GM21619 (cell line): ENCODE measurements around the gene ISX.
"Not testable (repeated sequence)": the region's sequence is repeated elsewhere in the genome, so short reads cannot be mapped to it uniquely, and the experiment has no call there.

ENCODE experiments used
- ATAC-seq: cut with Tn5 transposase; IDR thresholded peaks from one replicate; pipeline ENCODE4 v1.9.1; 2021; ENCODE audit not compliant: unreplicated experiment

Gene ISX

GRCh38 chr22:35065796-35066218 lies at the start of gene ISX:
Gene ISX, plus strand, starts transcription at chr22:35066158. Its CDS starts 930 bp downstream, at chr22:35067088.
- ATAC-seq: no peak

- ATAC-seq: no peak
Observed at GRCh38 chr22:35016909-35017308, 49.0 kb upstream of the ISX start.

GRCh38 chr22:35018995-35019394 lies 47.0 kb upstream of the ISX start:
- ATAC-seq: no peak

- no peak for ATAC-seq
Observed at GRCh38 chr22:35020517-35020916, 45.4 kb upstream of the ISX start.

- no peak for ATAC-seq
Observed at GRCh38 chr22:35021161-35021560, 44.8 kb upstream of the ISX start.

GRCh38 chr22:35022291-35022690 lies 43.7 kb upstream of the ISX start:
- ATAC-seq: no peak

- no peak for ATAC-seq
Observed at GRCh38 chr22:35023692-35024363, 42.1 kb upstream of the ISX start.

- ATAC-seq: no peak
Observed at GRCh38 chr22:35024364-35024692, 41.6 kb upstream of the ISX start.

GRCh38 chr22:35030112-35030511 lies 35.8 kb upstream of the ISX start:
- not testable (repeated sequence) for ATAC-seq

- no peak for ATAC-seq
Observed at GRCh38 chr22:35032571-35032970, 33.4 kb upstream of the ISX start.

GRCh38 chr22:35033635-35034296 lies 32.2 kb upstream of the ISX start:
- ATAC-seq: no peak

- no peak for ATAC-seq
Observed at GRCh38 chr22:35034963-35035362, 31.0 kb upstream of the ISX start.

- no peak for ATAC-seq
Observed at GRCh38 chr22:35037089-35037488, 28.9 kb upstream of the ISX start.

GRCh38 chr22:35039625-35040024 lies 26.3 kb upstream of the ISX start:
- ATAC-seq: no peak

GRCh38 chr22:35043252-35043933 lies 22.6 kb upstream of the ISX start:
- no peak for ATAC-seq

GRCh38 chr22:35043934-35044319 lies 22.0 kb upstream of the ISX start:
- ATAC-seq: no peak

- no peak for ATAC-seq
Observed at GRCh38 chr22:35044607-35045390, 21.2 kb upstream of the ISX start.

GRCh38 chr22:35045451-35045850 lies 20.5 kb upstream of the ISX start:
- no peak for ATAC-seq

GRCh38 chr22:35046744-35047462 lies 19.1 kb upstream of the ISX start:
- ATAC-seq: no peak

GRCh38 chr22:35050038-35050437 lies 15.9 kb upstream of the ISX start:
- not testable (repeated sequence) for ATAC-seq

- ATAC-seq: no peak
Observed at GRCh38 chr22:35051013-35051535, 14.9 kb upstream of the ISX start.
